ENCODE results near the gene NEXMIF.
"Not testable (repeated sequence)": the region's sequence is repeated elsewhere in the genome, so short reads cannot be mapped to it uniquely, and the experiment has no call there.

NEXMIF gene

GRCh38 chrX:74797338-74797887 lies 127.8 kb downstream of the NEXMIF start:
- DNase-seq (ENCODE audit: low read depth), result no peak

GRCh38 chrX:74788545-74789086 lies 136.6 kb downstream of the NEXMIF start:
- DNase-seq (ENCODE audit: low read depth), result no peak

- no peak for DNase-seq (ENCODE audit: low read depth)
Measured at GRCh38 chrX:74784629-74785028, 140.6 kb downstream of the NEXMIF start.

DNA sequence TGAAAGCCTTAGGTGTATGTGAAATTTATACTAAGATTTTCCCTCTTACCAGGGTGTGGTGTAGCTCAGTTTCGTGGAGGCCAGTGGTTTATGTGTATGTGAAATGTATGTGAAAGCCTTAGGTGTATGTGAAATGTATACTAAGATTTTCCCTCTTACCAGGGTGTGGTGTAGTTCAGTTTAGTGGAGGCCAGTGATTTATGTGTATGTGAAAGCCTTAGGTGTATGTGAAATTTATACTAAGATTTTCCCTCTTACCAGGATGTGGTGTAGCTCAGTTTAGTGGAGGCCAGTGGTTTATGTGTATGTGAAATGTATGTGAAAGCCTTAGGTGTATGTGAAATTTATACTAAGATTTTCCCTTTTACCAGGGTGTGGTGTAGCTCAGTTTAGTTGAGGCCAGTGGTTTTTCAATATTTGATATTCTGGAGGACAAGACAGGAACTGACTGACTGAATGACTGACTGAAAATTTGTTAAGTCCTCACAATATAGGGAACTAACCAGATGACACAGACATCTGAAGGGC lies 143.7 kb downstream of the NEXMIF start:
- no peak for DNase-seq (ENCODE audit: low read depth)

DNA sequence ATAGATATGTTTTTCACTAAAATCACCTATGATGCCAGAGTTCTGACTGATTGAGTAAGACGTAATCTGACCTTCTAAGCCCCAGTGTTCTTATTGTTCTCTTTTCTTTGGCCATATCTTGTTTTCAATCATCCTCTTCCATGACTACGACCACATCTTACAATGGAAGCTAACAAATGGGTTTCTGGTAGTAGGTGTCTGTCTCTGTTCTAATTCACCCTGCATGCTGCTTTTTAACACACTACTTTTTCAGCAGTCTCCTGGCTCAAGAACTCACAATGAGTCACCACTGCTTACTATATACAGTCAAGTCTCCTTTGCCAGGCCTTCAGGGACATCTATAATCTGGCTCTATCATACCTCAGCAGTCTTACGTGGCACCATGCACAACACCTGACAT lies 146.1 kb downstream of the NEXMIF start:
- DNase-seq (ENCODE audit: low read depth), result no peak

DNA sequence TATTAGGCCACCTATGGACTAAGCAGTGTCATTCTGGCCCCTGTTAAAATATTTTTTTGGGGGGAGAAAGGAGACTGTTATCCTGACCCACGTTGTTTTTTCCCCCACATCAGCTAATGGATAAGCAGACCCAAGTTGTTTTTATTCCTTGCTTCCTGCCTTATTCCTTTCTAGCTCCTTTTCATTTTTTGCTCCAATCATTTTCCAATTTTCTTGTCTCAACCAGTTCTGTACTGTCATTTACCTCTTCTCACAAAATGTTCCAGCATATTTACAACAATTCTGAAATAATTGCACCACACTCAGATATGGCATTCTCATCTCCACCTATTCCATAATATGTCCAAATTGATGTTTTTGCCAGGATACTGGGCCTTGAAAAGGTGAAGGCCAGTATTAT lies 150.3 kb downstream of the NEXMIF start:
- DNase-seq (ENCODE audit: low read depth), result no peak

- DNase-seq (ENCODE audit: low read depth), result no peak
Measured at GRCh38 chrX:74736450-74736849, 188.8 kb downstream of the NEXMIF start.

GRCh38 chrX:74705269-74705668 lies 220.0 kb downstream of the NEXMIF start:
- DNase-seq (ENCODE audit: low read depth), result no peak

DNA sequence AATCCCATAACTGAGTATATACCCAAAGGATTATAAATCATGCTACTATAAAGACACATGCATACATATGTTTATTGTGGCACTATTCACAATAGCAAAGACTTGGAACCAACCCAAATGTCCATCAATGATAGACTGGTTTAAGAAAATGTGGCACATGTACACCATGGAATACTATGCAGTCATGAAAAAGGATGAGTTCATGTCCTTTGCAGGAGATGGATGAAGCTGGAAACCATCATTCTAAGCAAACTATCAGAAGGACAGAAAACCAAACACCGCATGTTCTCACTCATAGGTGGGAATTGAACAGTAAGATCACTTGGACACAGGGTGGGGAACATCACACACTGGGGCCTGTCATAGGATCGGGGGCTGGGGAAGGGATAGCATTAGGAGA lies 223.9 kb downstream of the NEXMIF start:
- not testable (repeated sequence) for DNase-seq (ENCODE audit: low read depth)

DNA sequence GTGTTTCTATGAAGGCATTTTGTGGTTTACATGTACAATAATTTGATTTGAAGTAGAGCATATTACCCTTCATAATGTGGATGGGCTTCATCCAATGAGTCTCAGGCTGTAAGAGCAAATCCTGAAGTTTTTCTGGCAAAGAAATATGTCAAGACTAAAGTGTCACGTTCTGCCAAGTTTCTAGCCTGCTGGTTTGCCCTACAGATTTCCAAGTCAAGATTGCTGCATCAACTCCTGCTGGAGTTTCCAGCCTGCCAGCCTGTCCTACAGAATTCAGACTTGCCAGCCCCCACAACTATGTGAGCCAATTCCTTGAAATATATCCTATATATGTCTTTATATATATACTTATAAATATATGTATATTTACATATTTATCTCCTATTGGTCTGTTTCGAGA lies 240.8 kb downstream of the NEXMIF start:
- DNase-seq (ENCODE audit: low read depth), result no peak
